Measurements from ENCODE around the gene IFNLR1.

IFNLR1 gene

DNA sequence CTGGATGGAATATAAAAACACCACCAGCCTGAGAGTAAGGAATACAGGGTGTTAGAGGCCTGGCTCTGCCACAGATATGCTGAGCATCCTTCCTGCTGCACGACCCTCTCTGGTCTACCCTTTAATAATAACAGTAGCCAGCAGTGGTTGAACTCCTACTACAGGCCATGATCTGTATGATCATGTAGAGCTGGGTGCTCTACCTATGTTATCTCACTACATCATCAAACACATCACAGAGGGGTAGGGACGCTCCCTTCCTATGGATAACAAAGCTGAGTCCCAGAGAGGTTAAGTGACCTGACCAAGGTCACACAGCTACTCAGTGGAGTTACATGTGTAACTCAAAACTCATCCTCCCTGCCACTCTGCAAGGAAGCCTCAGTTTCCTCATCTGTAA, 62.1 kb downstream of the IFNLR1 start:
- Histone ChIP-seq H3K27me3 (ENCODE audit: control insufficient read depth, insufficient read depth, low read length, poor library complexity, severe bottlenecking) (no peaks in the 10 kb centered on the region), H3K27ac (ENCODE audit: insufficient read depth, low read depth, low read length, poor library complexity, severe bottlenecking) (no peak overlapping the region), H3K9me3 (ENCODE audit: control insufficient read depth, low read length) (no peaks in the 10 kb centered on the region), H3K4me1 (ENCODE audit: control insufficient read depth, insufficient read depth, low read length) (no peaks in the 10 kb centered on the region), H3K36me3 (ENCODE audit: control insufficient read depth, insufficient read depth, low read length) (no peaks in the 10 kb centered on the region), H3K4me3 (ENCODE audit: insufficient read depth, low read depth, low read length) (no peak overlapping the region)
- 88 to 91% methylated on average over 2 of the region's 2 CpGs for WGBS, 2 experiments

DNA sequence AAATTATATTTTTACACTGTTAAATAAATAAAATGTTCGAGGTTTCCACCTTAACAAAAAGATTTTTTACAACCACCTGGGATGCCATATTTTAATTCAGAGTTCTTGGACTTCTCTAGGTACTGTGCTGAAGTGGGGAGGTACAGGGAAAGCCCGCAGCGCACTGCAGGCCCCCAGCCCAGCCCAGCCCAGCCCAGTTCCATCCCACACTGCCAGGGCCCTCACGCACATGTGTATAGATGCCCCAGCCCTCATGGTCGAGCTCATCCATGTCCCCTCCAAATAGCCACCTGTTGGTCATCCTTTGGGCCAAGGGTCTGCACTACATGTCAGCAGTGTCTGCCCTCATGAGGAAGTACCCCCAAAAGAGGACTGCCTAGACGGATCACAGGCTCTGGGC, 63.5 kb downstream of the IFNLR1 start:
- Histone ChIP-seq H3K27me3 (ENCODE audit: control insufficient read depth, insufficient read depth, low read length, poor library complexity, severe bottlenecking) (no peaks in the 10 kb centered on the region), H3K36me3 (ENCODE audit: control insufficient read depth, insufficient read depth, low read length) (no peaks in the 10 kb centered on the region), H3K9me3 (ENCODE audit: control insufficient read depth, low read length) (no peaks in the 10 kb centered on the region), H3K4me1 (ENCODE audit: control insufficient read depth, insufficient read depth, low read length) (no peaks in the 10 kb centered on the region), H3K27ac (ENCODE audit: insufficient read depth, low read depth, low read length, poor library complexity, severe bottlenecking) (no peak overlapping the region), H3K4me3 (ENCODE audit: insufficient read depth, low read depth, low read length) (no peak overlapping the region)
- WGBS, 2 experiments = 91 to 93% methylated on average over 5 to 6 of the region's 6 CpGs

DNA sequence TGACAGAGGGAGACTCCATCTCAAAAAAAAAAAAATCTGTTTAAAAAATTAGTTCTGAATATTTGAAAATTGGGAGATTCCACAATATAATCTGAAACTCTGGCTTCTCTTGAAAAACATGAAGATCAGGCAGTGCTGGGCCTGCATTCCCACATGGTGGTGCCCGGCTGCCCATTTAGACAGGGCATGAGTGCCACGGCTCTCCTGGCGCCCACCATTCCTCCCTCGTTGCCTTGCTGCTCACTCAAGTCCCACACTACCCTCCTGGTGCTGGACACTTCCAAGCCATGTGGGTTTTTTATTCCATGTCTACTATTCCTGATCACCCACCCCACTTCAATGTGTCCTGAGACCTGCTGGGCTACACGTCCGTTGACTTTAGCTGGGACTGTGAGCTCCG, 64.3 kb downstream of the IFNLR1 start:
- Histone ChIP-seq H3K9me3 (ENCODE audit: control insufficient read depth, low read length) (no peaks in the 10 kb centered on the region), H3K27me3 (ENCODE audit: control insufficient read depth, insufficient read depth, low read length, poor library complexity, severe bottlenecking) (no peaks in the 10 kb centered on the region), H3K4me1 (ENCODE audit: control insufficient read depth, insufficient read depth, low read length) (no peaks in the 10 kb centered on the region), H3K36me3 (ENCODE audit: control insufficient read depth, insufficient read depth, low read length) (no peaks in the 10 kb centered on the region), H3K4me3 (ENCODE audit: insufficient read depth, low read depth, low read length) (no peak overlapping the region), H3K27ac (ENCODE audit: insufficient read depth, low read depth, low read length, poor library complexity, severe bottlenecking) (no peak overlapping the region)
- 94 to 96% methylated on average over 7 of the region's 7 CpGs for WGBS, 2 experiments

DNA sequence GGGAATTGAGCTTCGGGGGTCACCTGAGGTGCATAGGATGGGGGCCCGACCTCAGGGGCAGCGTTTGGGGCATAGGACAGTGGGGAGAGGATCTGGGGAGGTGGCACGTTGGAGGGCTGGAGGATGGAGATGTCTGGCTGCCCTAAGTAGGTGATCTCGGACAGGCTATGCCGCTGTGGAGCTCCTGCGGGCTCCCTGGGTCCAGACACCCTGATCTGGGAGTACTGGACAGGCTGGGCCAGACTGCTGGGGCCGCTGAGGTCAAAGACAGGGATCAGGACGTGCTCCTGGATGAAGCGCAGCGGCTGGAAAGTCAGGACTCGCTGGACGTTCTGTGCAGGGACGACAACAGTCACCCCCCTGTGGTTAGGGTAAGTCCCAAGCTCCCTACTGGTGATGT, 65.7 kb downstream of the IFNLR1 start:
- H3K36me3 ChIP-seq (ENCODE audit: control insufficient read depth, insufficient read depth, low read length) = no peaks in the 10 kb centered on the region
- 90 to 93% methylated on average over 14 of the region's 14 CpGs for WGBS, 2 experiments
- no peak overlapping the region for H3K4me3 ChIP-seq (ENCODE audit: insufficient read depth, low read depth, low read length)
- H3K27ac ChIP-seq (ENCODE audit: insufficient read depth, low read depth, low read length, poor library complexity, severe bottlenecking) = no peak overlapping the region
- no peaks in the 10 kb centered on the region for H3K9me3 ChIP-seq (ENCODE audit: control insufficient read depth, low read length)
- no peaks in the 10 kb centered on the region for H3K4me1 ChIP-seq (ENCODE audit: control insufficient read depth, insufficient read depth, low read length)
- no peaks in the 10 kb centered on the region for H3K27me3 ChIP-seq (ENCODE audit: control insufficient read depth, insufficient read depth, low read length, poor library complexity, severe bottlenecking)

DNA sequence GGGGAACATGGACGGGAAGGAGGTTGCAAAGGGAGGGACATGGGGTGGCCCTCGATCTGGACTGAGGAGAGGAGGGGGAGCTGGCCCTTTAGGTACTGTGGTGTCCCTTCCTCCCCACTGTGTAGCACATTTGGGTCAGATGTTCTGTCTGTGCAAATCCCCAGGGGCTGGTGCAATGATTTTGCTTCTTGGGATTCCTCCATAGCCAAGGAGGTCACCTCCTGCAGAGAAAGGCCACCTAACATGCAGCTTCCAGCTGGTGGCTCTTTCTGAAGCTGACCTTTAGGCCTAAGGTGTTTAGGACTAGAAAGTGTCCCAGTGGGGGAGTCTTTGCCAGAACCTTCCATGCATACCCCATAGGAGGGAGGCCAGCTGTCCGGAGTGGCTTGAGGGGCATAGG, 66.1 kb downstream of the IFNLR1 start:
- H3K4me1 ChIP-seq (ENCODE audit: control insufficient read depth, insufficient read depth, low read length) = no peaks in the 10 kb centered on the region
- 65 to 77% methylated on average over 3 of the region's 3 CpGs for WGBS, 2 experiments
- no peak overlapping the region for H3K27ac ChIP-seq (ENCODE audit: insufficient read depth, low read depth, low read length, poor library complexity, severe bottlenecking)
- no peaks in the 10 kb centered on the region for H3K36me3 ChIP-seq (ENCODE audit: control insufficient read depth, insufficient read depth, low read length)
- no peaks in the 10 kb centered on the region for H3K27me3 ChIP-seq (ENCODE audit: control insufficient read depth, insufficient read depth, low read length, poor library complexity, severe bottlenecking)
- no peaks in the 10 kb centered on the region for H3K9me3 ChIP-seq (ENCODE audit: control insufficient read depth, low read length)
- H3K4me3 ChIP-seq (ENCODE audit: insufficient read depth, low read depth, low read length) = no peak overlapping the region

DNA sequence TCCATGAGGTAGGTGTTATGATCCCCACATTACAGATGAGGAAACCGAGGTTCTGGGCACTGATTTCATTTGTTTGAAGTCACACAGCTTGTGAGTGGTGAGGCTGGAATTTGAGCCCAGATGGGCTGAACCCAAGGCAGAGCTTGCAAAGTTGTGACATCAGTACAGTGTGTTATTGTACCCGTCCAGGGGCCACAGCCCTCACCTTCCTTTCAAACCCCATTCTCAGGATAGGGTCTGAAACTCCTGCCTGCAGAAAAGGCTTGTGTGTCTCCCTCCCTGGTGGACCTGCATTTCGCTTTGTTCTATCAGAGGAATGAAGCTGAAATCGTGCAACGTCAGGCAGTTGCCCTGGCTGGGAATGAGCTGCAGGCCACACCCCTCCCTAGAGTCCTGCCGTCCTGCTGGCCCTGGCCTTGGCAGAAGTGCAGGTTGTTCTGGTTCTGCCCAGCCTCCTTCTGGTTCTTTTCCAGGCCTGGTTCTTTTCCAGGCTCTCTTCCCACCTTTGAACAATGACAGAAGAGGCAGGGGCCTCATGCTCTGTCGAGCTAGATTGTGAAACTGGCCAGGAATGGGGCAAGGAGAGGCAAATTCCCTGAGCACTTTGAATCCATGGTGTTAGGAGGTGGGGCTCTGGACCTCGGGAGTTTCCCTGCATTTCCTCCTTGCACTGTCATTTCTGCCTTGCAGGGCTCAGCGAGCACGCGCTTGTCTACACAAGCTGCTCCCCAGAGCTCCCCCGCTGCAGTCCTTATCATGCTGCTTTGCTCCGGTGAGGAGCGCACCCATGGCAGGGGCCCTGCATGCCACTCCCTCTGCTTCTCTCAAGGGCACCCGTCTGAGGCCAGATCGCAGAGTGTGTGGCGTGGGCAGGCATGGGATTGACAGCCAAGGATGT, 67.0 kb downstream of the IFNLR1 start:
- Histone ChIP-seq H3K4me3 (ENCODE audit: insufficient read depth, low read depth, low read length) (no peak overlapping the region), H3K27ac (ENCODE audit: insufficient read depth, low read depth, low read length, poor library complexity, severe bottlenecking) (no peak overlapping the region), H3K36me3 (ENCODE audit: control insufficient read depth, insufficient read depth, low read length) (no peaks in the 10 kb centered on the region), H3K4me1 (ENCODE audit: control insufficient read depth, insufficient read depth, low read length) (no peaks in the 10 kb centered on the region), H3K27me3 (ENCODE audit: control insufficient read depth, insufficient read depth, low read length, poor library complexity, severe bottlenecking) (no peaks in the 10 kb centered on the region), H3K9me3 (ENCODE audit: control insufficient read depth, low read length) (no peaks in the 10 kb centered on the region)
- 74 to 76% methylated on average over 17 of the region's 17 CpGs for WGBS, 2 experiments

DNA sequence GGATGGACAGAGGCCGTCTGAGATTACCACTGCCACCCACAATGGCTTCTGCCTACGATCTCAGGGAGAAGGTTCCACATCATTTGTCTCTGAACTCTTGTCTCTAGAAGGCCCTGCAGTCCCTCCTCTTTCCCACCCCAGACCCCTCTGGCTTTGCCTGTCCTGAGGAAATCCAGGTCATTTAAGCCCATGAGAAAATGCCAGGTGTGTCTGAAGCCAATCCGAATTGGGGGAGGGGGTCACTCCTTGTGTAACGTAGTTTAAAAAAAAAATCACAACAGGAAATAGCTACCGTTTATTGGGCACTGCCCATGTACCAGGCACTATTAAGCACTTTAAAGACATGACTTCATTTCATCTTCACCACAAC, 67.6 kb downstream of the IFNLR1 start:
- Histone ChIP-seq H3K4me1 (ENCODE audit: control insufficient read depth, insufficient read depth, low read length) (no peaks in the 10 kb centered on the region), H3K9me3 (ENCODE audit: control insufficient read depth, low read length) (no peaks in the 10 kb centered on the region), H3K4me3 (ENCODE audit: insufficient read depth, low read depth, low read length) (no peak overlapping the region), H3K27me3 (ENCODE audit: control insufficient read depth, insufficient read depth, low read length, poor library complexity, severe bottlenecking) (no peaks in the 10 kb centered on the region), H3K36me3 (ENCODE audit: control insufficient read depth, insufficient read depth, low read length) (no peaks in the 10 kb centered on the region), H3K27ac (ENCODE audit: insufficient read depth, low read depth, low read length, poor library complexity, severe bottlenecking) (no peak overlapping the region)
- 80 to 85% methylated on average over 5 of the region's 5 CpGs for WGBS, 2 experiments

DNA sequence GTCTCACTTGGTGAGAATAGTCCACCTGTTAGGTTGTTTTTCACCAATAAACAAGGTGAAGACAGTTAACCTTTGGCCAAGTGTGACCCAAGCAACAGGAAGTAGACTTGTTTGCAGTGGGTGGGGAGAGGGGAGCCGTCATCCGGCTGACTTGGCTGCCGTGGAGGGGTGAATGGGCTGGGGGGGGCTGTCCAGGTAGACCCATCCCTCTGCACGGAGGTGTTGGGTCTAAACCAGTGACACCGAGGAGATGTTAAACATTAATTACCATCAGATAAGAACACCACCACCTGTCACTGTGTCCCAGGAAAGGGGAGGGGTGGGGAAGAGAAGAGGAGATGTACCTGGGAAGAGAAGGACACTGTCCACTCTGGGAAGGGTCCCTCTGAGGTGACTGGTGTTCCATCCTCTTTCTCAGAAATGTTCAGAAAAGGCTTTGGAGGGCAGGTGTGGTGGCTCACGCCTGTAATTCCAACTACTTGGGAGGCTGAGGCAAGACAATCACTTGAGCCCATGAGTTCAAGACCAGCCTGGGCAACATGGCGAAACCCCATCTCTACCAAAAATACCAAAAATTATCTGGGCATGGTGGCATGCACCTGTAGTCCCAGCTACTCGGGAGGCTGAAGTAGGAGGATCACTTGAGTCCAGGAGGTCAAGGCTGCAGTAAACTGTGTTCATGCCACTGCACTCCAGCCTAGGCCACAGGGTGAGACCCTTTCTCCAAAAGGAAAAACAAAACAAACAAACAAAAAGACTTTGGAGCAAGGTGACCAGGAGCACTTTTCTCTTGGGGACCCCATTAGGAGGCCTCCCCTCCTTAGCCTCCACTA, 68.5 kb downstream of the IFNLR1 start:
- Histone ChIP-seq H3K4me1 (ENCODE audit: control insufficient read depth, insufficient read depth, low read length) (no peaks in the 10 kb centered on the region), H3K4me3 (ENCODE audit: insufficient read depth, low read depth, low read length) (no peak overlapping the region), H3K9me3 (ENCODE audit: control insufficient read depth, low read length) (no peaks in the 10 kb centered on the region), H3K27me3 (ENCODE audit: control insufficient read depth, insufficient read depth, low read length, poor library complexity, severe bottlenecking) (no peaks in the 10 kb centered on the region), H3K27ac (ENCODE audit: insufficient read depth, low read depth, low read length, poor library complexity, severe bottlenecking) (no peak overlapping the region), H3K36me3 (ENCODE audit: control insufficient read depth, insufficient read depth, low read length) (no peaks in the 10 kb centered on the region)
- 91 to 93% methylated on average over 6 to 7 of the region's 8 CpGs for WGBS, 2 experiments

DNA sequence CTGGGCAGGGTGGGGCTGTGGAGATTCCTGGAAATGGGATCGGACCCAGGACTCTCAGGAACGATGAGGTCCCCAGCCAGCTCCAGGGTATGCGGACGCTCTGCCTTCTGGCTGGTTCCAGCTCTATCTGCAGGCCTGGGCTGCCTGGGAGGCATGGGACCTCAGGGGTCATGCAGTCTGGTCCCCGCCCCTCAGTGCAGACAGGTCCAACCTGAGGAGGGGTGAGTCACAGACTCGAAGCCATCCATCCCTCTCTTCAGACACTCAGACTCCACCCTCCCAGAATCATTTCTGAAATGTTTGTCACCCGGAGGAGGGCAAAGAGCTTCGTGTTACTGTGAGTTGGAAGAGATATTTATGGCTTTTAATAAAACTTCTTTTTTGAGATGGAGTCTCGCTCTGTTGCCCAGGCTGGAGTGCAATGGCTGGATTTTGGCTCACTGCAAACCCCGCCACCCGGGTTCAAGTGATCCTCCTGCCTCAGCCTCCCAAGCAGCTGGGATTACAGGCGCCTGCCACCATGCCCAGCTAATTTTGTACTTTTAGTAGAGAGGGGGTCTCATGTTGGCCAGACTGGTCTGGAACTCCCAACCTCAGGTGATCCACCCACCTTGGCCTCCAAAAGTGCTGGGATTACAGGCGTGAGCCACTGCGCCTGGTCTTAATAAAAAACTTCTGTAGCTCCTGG, 69.2 kb downstream of the IFNLR1 start:
- no peak overlapping the region for H3K27ac ChIP-seq (ENCODE audit: insufficient read depth, low read depth, low read length, poor library complexity, severe bottlenecking)
- WGBS, 2 experiments = 87% methylated on average over 14 of the region's 14 CpGs

DNA sequence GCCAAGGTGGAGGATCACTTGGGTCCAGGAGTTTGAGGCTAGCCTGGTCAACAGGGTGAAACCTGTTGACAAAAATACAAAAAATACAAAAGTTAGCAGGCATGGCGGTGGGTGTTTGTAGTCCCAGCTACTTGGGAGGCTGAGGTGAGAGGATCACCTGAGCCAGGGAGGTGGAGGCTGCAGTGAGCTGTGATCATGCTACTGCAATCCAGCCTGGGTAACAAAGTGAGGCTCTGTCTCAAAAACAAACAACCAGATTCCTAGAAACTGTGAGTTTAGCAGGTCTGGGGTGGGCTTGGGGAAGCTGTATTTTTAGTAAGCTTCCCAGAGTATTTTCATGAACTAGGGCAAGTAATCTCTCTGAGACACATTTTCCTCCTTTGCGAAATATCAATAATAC, 70.0 kb downstream of the IFNLR1 start:
- WGBS, 2 experiments = 89 to 92% methylated on average over 2 of the region's 2 CpGs
- no peak overlapping the region for H3K27ac ChIP-seq (ENCODE audit: insufficient read depth, low read depth, low read length, poor library complexity, severe bottlenecking)
- peaks cover 4% of the 10 kb centered on the region for H3K4me1 ChIP-seq (ENCODE audit: control insufficient read depth, insufficient read depth, low read length)
- no peaks in the 10 kb centered on the region for H3K36me3 ChIP-seq (ENCODE audit: control insufficient read depth, insufficient read depth, low read length)
- H3K4me3 ChIP-seq (ENCODE audit: insufficient read depth, low read depth, low read length) = no peak overlapping the region
- H3K9me3 ChIP-seq (ENCODE audit: control insufficient read depth, low read length) = no peaks in the 10 kb centered on the region
- H3K27me3 ChIP-seq (ENCODE audit: control insufficient read depth, insufficient read depth, low read length, poor library complexity, severe bottlenecking) = no peaks in the 10 kb centered on the region

More for the DNA sequence above, 69.2 kb downstream of the IFNLR1 start:
- no peaks in the 10 kb centered on the region for H3K9me3 ChIP-seq (ENCODE audit: control insufficient read depth, low read length)
- no peaks in the 10 kb centered on the region for H3K27me3 ChIP-seq (ENCODE audit: control insufficient read depth, insufficient read depth, low read length, poor library complexity, severe bottlenecking)
- H3K4me1 ChIP-seq (ENCODE audit: control insufficient read depth, insufficient read depth, low read length) = no peaks in the 10 kb centered on the region
- no peaks in the 10 kb centered on the region for H3K36me3 ChIP-seq (ENCODE audit: control insufficient read depth, insufficient read depth, low read length)
- H3K4me3 ChIP-seq (ENCODE audit: insufficient read depth, low read depth, low read length) = no peak overlapping the region
